Stimulated activated CD4-positive, alpha-beta T cell treated with anti-CD3 and anti-CD28 coated beads, Interleukin-4, amount 100 ng/mL, for 24 hours (primary cell): ENCODE measurements around the gene KRTAP10-11.
"Not testable (repeated sequence)": the region's sequence is repeated elsewhere in the genome, so short reads cannot be mapped to it uniquely, and the experiment has no call there.

Experiments used
- DNase-seq: peaks from one replicate; pipeline ENCODE4 v3.0.0-alpha.2; 2020

The KRTAP10-11 gene

DNA sequence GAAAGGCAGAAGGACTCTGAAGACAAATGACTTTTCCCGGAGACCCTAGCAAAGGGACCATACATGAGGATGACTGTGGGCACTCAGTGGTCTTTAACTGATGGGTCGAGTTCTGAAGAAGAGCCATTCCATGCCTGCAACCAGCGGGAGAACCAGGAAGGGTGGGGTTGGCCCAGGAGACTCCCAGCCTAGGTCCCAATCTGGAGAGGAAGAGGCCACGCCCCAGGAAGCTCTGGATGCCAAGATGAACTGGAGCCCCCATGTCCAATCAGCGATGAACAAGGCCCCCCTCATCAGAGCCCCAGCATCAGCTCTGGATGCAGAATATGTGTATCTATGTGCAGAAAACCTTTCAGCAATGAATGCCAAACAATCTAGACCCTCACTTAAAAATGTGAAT lies 5.5 kb upstream of the KRTAP10-11 start:
- no peak for DNase-seq

GRCh38 chr21:44643741-44644310 lies 2.4 kb upstream of the KRTAP10-11 start:
- no peak for DNase-seq

DNA sequence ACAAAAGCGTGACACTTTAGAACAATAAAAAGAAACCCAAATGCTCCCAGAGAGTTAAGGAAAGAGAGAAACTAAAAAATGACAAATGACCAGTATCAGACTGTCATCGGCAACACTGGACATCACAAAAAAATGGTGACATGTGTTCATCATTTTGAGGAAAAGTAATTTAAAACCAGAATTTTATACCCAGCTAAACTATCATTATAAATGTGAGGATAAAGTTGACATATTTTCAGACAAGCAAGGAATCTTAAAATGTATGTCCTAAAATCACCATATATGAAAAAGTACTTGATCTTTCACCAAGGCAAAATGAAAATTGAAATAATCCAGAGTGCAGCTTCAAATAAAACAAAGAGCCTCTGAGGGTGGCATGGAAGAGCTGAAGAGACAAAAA lies 1.3 kb upstream of the KRTAP10-11 start:
- no peak for DNase-seq

GRCh38 chr21:44647222-44647552 lies 973 bp downstream of the KRTAP10-11 start:
- DNase-seq = no peak

GRCh38 chr21:44648557-44649311 lies 2.5 kb downstream of the KRTAP10-11 start:
- no peak for DNase-seq

DNA sequence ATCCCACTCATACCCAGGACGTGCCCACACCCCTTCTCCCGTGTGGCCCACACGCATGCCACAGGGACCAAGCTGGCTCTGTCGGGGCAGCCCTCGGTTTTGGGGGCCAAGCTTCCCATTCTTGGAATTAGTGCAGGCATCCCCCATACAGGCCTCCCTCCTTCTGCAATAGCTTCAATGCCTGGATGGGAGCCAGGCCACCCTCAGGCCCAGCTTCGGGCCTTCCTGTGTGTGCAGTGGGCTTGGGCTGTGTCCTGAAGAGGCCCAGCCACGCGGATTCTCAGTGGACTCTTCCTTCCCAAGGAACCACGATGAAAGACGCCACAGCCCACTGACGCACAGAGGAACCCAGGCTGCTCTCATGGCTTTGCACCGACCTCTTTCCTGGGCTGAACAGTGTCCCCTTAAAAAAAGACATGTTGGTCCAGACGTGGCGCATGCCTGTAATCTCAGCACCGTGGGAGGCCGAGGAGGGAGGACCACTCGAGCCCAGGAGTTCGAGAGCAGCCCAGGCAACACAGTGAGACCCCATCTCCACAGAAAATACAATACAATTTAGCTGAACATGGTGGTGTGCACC lies 3.4 kb downstream of the KRTAP10-11 start:
- DNase-seq = no peak

GRCh38 chr21:44650265-44650972 lies 4.2 kb downstream of the KRTAP10-11 start:
- no peak for DNase-seq

- no peak for DNase-seq
These were observed 4.9 kb downstream of the KRTAP10-11 start for GRCh38 chr21:44650973-44651675.

GRCh38 chr21:44653123-44653522 lies 6.9 kb downstream of the KRTAP10-11 start:
- no peak for DNase-seq

DNA sequence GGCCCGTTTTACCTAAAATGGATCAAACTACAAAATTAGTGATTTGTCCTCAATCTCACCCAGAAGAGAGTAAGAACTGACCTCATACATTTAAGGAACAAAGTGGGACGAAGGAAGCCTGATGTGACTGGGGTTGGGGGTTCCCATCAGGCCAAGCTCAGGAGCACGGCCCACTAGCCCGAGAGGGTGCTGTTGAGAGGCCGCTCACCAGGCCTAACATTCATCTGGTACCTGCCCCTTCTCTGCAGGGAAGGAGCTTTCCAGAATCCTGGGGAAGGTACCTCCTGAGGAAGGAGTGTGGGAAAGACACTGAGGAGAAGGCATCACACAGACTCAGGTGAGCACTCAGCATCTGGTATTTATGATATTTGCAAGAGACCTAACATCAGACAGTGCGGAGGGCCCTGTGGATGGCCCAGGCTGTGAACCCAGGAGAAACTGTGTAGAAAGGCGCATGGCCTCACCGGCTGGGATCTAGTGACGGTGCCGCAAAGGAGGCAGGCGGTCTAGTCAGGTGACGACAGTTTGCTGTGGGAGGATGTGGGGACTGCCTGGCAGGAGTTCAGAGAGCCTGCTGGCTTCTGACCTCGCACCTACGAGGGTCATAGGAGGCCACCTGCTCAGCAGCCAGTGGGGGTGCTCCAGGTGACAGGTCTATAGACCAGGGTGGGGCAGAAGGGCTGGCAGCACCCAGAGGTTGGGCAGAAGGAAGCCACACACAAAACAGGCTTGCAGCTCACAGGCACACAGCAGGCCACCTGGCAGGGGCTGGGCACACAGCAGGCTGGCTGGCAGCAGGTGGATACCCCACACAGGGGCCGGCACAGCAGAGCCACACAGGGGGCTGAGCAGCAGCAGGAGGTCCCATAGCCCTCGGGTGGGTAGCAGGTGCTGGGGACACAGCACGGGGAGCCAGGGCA lies 7.7 kb downstream of the KRTAP10-11 start:
- DNase-seq = peak; percentile 40

DNA sequence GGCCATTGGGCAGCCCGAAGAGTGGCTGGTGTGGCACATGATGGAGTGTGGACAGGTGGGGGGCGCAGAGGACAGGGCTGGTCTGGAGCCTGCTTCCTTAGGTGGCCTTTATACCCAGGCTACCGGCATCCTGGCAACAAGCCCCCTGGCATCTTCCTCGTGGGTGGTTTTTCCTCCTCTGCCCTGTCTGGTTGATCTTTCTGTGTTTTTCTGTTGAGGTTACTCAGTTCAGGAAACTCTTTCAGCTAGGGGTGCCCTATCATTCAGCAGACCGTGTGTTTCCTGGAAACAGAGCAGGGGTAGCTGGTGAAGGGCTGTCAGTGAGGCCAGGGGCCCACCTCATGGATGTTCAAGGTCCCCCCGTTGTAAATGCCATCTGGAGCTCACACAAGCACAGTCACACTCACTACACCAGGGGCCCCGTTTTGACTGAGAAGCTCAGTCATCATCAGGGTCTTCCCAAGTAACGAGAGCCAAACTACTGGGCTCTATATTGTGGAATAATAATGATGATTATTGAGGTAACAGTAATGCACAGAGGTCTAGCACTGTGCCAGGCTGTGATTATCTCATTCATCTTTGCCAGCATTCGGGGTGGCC lies 8.5 kb downstream of the KRTAP10-11 start, which contains the start of gene KRTAP12-4:
Gene KRTAP12-4, minus strand, starts transcription at position 84 of the 600 bp plus-strand sequence. Its CDS starts 45 bp downstream, at position 39.
- DNase-seq = no peak

DNA sequence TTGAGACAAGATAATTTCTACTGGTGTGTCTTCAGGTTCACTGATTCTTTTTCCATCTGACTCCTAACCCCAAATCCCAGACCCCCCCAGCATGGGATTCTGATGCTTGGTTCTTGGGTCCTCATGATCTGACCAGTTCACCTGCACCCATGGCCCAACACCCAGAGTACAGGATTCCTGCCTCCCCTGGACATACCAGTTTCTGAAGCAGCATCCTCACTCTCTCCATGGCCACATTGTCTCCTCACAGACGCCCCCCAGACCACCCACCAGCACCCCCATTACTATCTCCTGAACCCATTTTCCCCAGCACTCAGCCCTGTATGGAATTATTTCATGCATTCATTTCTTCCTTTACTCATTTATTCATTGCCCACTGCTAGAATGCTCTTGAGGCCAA lies 10.7 kb downstream of the KRTAP10-11 start:
- DNase-seq = no peak

DNA sequence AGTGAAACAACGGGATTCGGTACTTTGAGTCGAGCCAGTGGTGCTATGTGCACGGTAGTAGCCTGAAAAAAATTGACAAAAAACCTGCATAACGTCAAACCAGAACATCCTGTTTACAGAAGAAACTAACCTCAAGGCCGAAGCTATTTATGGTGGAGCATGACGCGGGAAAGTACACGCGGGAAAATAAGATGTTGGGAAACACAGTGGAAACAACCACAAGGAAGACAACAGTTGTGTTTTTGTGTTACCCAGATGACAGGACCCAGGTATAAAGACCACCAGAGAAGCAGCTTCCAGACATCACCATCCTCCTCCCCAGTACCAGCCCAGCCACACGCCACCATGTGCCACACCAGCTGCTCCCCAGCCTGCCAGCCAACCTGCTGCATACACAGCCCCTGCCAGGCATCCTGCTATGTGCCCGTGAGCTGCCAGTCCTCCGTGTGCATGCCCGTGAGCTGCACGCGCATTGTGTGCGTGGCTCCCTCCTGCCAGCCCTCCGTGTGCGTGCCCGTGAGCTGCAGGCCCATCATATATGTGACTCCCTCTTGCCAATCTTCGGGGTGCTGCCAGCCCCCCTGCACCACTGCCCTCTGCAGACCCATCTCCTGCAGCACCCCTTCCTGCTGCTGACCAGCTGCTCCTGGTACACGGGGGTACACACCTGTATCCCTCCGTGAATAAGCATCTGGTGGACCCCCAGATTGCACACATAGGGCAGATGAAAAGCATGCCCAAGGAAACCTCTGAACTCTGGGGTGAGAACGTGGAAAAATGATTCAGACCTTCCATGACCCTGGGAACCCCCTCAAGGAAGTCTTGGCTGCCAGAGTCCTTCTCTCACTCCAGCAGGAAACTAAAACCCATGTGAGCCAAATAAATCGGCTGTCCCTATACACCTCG lies 11.7 kb downstream of the KRTAP10-11 start, which contains the start of gene KRTAP12-3:
Gene KRTAP12-3, plus strand, starts transcription at position 298 of the 906 bp plus-strand sequence. Its CDS starts 48 bp downstream, at position 346.
- DNase-seq = peak; percentile 18

DNA sequence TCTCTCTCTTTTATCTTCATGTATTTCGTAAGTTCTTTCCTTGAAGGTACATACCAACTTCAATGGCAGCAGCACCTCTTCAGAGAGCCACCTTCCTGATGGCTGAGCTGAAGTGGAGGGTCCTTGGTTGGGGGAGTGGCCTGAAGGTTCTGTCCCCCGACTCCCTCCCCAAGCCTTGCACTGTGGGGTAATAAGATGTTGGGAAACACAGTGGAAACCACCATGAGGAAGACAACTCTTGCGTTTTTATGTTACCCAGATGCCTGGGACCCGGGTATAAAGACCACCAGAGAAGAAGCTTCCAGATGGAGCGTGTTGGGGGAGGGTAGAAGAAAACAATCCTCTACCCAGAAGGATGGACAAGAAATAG lies 12.3 kb downstream of the KRTAP10-11 start:
- DNase-seq = no peak

DNA sequence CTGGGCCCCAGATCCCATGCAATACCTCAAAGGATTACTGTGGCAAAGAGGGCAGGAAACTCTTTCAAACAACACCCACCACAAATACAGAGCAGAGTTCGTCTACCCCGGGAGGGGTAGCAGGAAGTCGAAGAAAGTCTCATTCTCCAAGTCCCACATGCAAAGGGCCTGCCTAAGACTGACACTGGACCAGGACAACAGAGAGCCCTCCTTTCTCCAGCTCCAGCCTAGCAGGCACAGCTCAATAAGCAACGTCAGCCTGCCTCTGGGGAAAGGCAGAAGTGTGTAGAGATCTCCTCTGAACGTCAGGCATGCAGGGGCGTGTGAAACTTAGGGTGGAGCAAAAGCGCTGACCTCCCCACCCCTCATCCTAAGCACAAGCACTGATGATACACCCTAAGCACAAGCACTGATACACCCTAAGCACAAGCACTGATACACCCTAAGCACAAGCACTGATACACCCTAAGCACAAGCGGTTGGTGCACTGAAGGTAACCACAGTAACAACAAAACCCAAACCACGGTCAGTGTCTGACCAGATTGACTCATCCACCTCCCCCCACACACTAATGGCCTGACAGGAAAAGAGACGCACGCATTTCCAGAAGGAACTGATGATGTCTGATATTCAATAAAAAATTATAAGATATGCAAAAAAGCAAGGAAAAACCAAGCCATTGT lies 12.8 kb downstream of the KRTAP10-11 start:
- no peak for DNase-seq

GRCh38 chr21:44661567-44661966 lies 15.4 kb downstream of the KRTAP10-11 start:
- DNase-seq = not testable (repeated sequence)

DNA sequence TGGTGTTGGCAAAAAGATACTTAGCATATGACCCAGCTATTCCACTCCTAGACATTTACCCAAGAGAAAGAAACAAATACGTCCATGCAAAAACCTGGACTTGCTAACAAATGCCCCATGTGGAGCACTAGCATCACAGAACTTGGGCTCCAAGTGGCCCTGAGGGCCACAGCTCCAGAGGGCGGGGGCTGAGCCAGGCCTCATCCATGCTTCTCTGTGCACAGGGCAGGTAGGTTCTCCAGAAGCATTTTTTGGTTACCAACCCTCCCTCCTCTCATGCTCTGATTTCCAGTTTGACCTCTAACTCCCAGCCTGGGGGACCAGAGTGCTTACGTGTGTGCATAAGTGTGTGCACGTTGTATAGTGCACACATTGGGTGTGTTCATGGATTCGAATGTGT lies 18.5 kb downstream of the KRTAP10-11 start:
- DNase-seq = no peak

DNA sequence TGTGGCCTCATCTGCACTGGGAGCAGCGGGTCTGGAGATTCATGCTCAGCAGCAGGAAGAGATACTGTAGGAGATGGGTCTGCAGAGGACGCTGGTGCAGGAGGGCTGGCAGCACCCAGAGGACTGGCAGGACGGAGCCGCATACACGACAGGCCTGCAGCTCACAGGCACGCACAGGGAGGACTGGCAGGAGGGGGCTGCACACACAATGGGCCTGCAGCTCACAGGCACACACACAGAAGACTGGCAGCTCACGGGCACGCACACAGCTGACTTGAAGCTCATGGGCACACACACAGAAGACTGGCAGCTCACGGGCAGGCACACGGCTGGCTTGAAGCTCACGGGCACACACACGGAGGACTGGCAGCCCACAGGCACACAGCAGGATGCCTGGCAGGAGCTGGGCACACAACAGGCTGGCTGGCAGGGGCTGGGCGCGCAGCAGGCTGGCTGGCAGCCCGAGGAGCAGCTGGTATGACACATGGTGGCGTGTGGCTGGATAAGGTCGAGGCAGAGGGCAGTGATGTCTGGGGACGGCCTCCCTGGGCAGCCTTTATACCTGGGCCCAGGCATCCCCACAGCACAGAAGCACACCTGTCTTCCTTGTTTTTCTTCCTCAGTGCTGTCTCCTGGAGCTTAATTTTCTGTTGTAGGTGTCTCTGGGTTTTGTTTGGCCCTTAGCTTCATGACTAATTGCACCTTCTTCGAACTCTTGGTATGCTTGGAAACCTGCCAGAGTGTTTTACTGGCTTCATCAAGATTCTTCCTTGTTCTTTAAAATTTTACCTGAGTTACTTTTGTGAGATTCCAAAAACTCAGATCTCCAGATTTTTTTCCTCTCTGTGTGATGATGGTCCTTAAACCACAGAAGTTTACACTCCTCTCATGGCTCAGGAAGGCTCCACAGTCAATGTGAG lies 20.4 kb downstream of the KRTAP10-11 start, which contains the start of gene KRTAP12-2:
Gene KRTAP12-2, minus strand, starts transcription at position 527 of the 920 bp plus-strand sequence. Its CDS starts 41 bp downstream, at position 486.
- DNase-seq = no peak
